RWPE1 (cell line): ENCODE data around the gene ATP8A1.

Source experiments
- CTCF ChIA-PET: fragments of 350-600 bp; sonication (Branson Sonifier 250); formaldehyde crosslinking; extraction: SDS; loops from one replicate; lab custom pipeline; 2021; lab: Yijun Ruan, JAX
- POLR2A ChIA-PET: fragments of 400-600 bp; formaldehyde crosslinking; extraction: SDS; loops from one replicate; lab custom pipeline; 2020; ENCODE audit warnings: antibody characterized with exemption; ENCODE audit not compliant: low non-redundant PET; lab: Yijun Ruan, JAX
- DNase-seq: peaks from one replicate; pipeline ENCODE4 v3.0.0; 2012; ENCODE audit warnings: low spot score
- H3K27ac ChIP-seq: fragments of 450-650 bp; 2 replicates; pipeline ENCODE4 v1.5.1; 2017
- TF ChIP-seq, protein P1 (sequence below): fragments of 450-650 bp; conservative IDR thresholded peaks from 2 replicates; pipeline ENCODE4 v1.5.1; 2017; ENCODE audit warnings: low read depth, mild to moderate bottlenecking

The ATP8A1 gene

DNA sequence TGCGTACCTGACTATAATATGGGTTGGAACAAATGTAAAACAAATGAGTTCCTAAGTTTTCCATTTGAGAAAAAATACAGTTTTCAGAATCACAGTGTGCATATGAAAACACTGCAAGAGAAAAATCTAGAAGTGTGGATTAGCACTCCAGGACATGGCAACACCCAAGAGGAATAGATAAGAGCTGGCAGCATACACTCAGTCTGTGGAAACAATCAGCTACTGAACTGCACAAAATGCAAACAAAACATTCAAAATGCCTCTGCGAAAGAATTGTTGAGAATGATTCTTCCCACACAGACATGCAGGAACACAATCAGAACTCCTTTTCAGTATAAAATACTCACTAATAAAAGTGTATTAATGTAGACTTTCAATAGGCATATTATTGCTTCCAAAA is 39.9 kb downstream of the ATP8A1 start:
- CTCF ChIA-PET = interaction anchor here (1.2 kb wide), 1 partner anchor 13 kb away, joined by 3 read pairs; no protein-coding TSS in a partner anchor
- no peak for DNase-seq
- TF ChIP-seq, protein P1, sequence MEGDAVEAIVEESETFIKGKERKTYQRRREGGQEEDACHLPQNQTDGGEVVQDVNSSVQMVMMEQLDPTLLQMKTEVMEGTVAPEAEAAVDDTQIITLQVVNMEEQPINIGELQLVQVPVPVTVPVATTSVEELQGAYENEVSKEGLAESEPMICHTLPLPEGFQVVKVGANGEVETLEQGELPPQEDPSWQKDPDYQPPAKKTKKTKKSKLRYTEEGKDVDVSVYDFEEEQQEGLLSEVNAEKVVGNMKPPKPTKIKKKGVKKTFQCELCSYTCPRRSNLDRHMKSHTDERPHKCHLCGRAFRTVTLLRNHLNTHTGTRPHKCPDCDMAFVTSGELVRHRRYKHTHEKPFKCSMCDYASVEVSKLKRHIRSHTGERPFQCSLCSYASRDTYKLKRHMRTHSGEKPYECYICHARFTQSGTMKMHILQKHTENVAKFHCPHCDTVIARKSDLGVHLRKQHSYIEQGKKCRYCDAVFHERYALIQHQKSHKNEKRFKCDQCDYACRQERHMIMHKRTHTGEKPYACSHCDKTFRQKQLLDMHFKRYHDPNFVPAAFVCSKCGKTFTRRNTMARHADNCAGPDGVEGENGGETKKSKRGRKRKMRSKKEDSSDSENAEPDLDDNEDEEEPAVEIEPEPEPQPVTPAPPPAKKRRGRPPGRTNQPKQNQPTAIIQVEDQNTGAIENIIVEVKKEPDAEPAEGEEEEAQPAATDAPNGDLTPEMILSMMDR = no peak
- POLR2A ChIA-PET = no interaction called here
- no peak overlapping the region for H3K27ac ChIP-seq

DNA sequence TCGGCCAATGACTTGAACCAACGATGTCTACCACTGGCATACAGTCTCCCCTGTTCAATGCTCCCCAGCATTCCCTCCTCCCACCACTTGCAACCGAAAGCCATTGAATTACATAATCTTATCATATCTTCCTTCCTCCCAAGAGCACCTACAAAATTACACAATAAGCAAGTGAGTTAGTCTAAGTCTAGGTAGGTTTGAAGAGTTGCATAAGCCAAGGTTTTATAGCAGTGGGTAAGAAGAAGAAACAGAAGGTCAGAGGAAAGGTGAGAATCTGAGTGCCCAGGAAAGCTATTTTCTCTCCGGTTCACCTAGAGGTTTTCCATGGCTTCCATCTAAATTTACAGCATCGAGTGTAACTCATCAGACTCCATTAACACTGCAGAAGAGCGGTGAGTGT is 40.3 kb downstream of the ATP8A1 start:
- ChIA-PET POLR2A (no interaction called here), CTCF (interaction anchor here (1.2 kb wide), 1 partner anchor 13 kb away, joined by 3 read pairs; no protein-coding TSS in a partner anchor)
- TF ChIP-seq, protein P1 = no peak
- no peak for DNase-seq
- no peak overlapping the region for H3K27ac ChIP-seq

DNA sequence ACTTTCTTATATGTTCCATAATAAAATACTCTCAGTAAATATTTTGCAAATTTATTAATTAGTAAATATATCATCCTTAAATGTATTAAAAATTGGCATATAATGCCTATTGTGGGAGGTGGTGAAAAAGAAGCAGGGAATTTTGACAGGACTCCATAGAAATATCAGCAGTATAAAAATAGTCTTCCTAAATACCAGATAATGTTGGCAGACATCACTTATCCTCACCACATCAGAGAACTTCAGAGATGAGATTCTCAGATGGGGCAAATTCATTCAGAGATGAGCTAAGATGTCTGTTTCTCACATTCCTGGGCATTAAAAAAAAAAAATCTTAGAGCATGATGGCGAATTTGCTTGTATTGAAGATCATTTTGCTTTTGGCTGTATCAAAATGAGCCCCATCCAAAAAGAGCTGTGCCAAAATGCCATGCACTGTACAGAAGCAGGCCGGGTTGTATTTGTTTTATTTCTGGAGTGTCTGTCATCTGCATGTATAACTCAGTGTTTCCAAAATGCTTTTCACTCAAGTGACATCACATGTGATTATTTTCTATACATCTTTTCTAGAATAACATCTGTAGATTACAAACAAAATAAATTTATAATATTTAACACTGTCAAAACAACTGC is 41.7 kb downstream of the ATP8A1 start:
- CTCF ChIA-PET = no interaction called here
- no peak overlapping the region for H3K27ac ChIP-seq
- POLR2A ChIA-PET = no interaction called here
- TF ChIP-seq, protein P1 = no peak
- no peak for DNase-seq

DNA sequence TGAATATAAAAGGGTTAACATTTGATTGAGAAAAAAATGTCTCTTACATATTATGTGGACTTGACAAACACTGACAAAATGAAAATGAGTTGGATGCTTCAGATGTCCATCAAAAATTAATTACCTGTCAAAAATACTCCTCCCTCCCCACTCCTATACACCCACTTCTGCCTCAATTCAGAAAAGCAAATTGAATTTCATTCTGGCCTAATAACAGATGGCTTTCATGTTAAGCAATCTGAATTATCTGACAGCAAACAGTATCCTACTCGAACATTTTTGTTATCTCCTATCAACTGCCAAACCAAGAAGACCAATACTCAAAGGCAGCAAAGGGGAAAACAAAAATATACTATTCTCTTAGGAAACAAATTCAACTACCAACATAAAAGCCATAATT is 44.0 kb downstream of the ATP8A1 start:
- no peak overlapping the region for H3K27ac ChIP-seq
- DNase-seq = no peak
- ChIA-PET CTCF (interaction anchor here (0.6 to 0.8 kb wide), 2 partner anchors 150 to 268 kb away, joined by 4 read pairs; no protein-coding TSS in a partner anchor), POLR2A (no interaction called here)
- TF ChIP-seq, protein P1 = no peak

DNA sequence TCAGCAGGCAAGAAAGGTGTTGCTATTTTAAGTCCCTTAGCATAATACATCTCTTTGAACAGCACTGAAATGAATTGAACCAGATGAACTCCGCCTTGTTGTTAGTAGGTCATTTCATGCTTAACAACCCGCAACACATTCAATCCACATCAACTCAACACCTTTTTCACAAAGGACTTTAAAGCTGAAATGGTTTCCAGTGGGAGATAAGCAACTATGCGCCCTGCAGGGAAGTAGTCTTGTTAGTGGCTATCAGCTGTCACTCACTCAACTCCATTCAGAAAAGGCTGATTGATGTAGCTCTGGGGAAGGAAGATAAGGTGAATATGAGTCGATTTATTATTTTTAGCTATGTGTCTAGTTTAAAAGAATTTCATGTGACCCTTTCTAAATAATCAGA is 46.0 kb downstream of the ATP8A1 start:
- TF ChIP-seq, protein P1 = no peak
- ChIA-PET CTCF (no interaction called here), POLR2A (no interaction called here)
- no peak for DNase-seq
- H3K27ac ChIP-seq = no peak overlapping the region

DNA sequence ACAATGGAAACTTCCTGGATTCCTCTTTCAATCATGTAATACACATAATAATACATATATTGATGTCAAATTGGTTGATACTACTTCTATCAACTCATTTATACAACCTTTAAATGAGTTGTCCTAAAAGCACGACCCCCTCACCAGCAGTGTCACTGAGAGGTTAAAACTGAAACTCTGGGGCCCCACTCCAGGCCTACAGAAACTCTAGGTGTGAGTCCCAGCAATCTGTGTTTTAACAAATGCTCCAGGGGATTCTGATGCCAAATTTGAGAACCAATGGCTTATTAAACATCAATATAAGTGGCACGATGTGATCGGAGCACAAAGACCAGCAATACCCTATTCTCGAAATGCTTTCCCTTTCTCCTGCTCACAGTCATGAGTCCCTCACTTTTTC is 47.9 kb downstream of the ATP8A1 start:
- TF ChIP-seq, protein P1 = no peak
- CTCF ChIA-PET = no interaction called here
- no peak for DNase-seq
- H3K27ac ChIP-seq = no peak overlapping the region
- POLR2A ChIA-PET = no interaction called here
